Keratinocyte (primary cell): Measurements from ENCODE around the gene G6PC3. TPM values are rescaled to one million over a fixed set of nuclear protein-coding genes. Genes with fewer than 3 reads are reported as not detected.

Experiments used
- DNase-seq: peaks from one replicate; pipeline ENCODE4 v3.0.0-alpha.2; 2011; ENCODE audit warnings: low read depth, missing footprints, low spot score
- FAIRE-seq: peaks from 2 replicates; lab custom pipeline; 2011; peaks lifted over from hg19 to GRCh38; lab: Jason Lieb, UNC
- H2AFZ ChIP-seq: 2 replicates; pipeline ENCODE4 v1.6.0; 2012; ENCODE audit warnings: low read length, control low read depth, inconsistent platforms; ENCODE audit not compliant: control insufficient read depth
- H3K27ac ChIP-seq: 2 replicates; pipeline ENCODE4 v1.5.1; 2011; ENCODE audit warnings: low read length; ENCODE audit not compliant: control insufficient read depth, insufficient read depth
- H3K27me3 ChIP-seq: 3 replicates; pipeline ENCODE4 v1.6.0; 2011; ENCODE audit warnings: low read length; ENCODE audit not compliant: control insufficient read depth, insufficient read depth; ENCODE audit errors: extremely low read depth
- H3K36me3 ChIP-seq, 2 experiments: 2 replicates in 1 of 2; 3 replicates in 1 of 2; pipeline ENCODE4 v1.5.1; 2011; ENCODE audit warnings: low read length in 2 of 2, mild to moderate bottlenecking in 1 of 2; ENCODE audit not compliant: control insufficient read depth in 2 of 2, insufficient read depth in 2 of 2; ENCODE audit errors: extremely low read depth in 1 of 2
- H3K4me1 ChIP-seq: 3 replicates; pipeline ENCODE4 v1.5.1; 2011; ENCODE audit warnings: low read length; ENCODE audit not compliant: control insufficient read depth, insufficient read depth; ENCODE audit errors: extremely low read depth
- H3K4me2 ChIP-seq: 3 replicates; pipeline ENCODE4 v1.6.0; 2011; ENCODE audit warnings: low read depth, low read length; ENCODE audit not compliant: control insufficient read depth, insufficient read depth; ENCODE audit errors: extremely low read depth
- H3K4me3 ChIP-seq, 3 experiments: fragments of 200-600 bp in 1 of 3; sonication (generic) in 1 of 3; 2 replicates in 2 of 3; 3 replicates in 1 of 3; pipeline ENCODE4 v1.5.1; 2011 to 2016; ENCODE audit warnings: low read length in 3 of 3, mild to moderate bottlenecking in 3 of 3, control low read depth in 2 of 3, inconsistent platforms in 1 of 3, low read depth in 1 of 3, mixed read lengths in 1 of 3, mixed run types in 1 of 3, moderate library complexity in 1 of 3; ENCODE audit not compliant: control insufficient read depth in 2 of 3, insufficient read depth in 2 of 3; ENCODE audit errors: extremely low read depth in 1 of 3
- H3K79me2 ChIP-seq: 2 replicates; pipeline ENCODE4 v1.6.0; 2012; ENCODE audit warnings: low read length; ENCODE audit not compliant: control insufficient read depth, insufficient read depth
- H3K9ac ChIP-seq: 3 replicates; pipeline ENCODE4 v1.6.0; 2011; ENCODE audit warnings: low read length; ENCODE audit not compliant: control insufficient read depth, insufficient read depth; ENCODE audit errors: extremely low read depth
- H3K9me1 ChIP-seq: 3 replicates; pipeline ENCODE4 v1.6.0; 2011; ENCODE audit warnings: low read length; ENCODE audit not compliant: control insufficient read depth, insufficient read depth; ENCODE audit errors: extremely low read depth
- H3K9me3 ChIP-seq: 2 replicates; pipeline ENCODE4 v1.5.1; 2012; ENCODE audit warnings: low read depth, low read length; ENCODE audit not compliant: control insufficient read depth
- H4K20me1 ChIP-seq: 3 replicates; pipeline ENCODE4 v1.6.0; 2011; ENCODE audit warnings: low read length; ENCODE audit not compliant: control insufficient read depth, insufficient read depth; ENCODE audit errors: extremely low read depth
- EZH2 ChIP-seq: IDR thresholded peaks from one replicate; pipeline ENCODE4 v1.6.1; 2012; ENCODE audit warnings: inconsistent platforms, mild to moderate bottlenecking, low read length, moderate library complexity
- dilution Hi-C: fragments of 300-500 bp; cut with MboI; formaldehyde crosslinking; loops from one replicate; pipeline ENCODE4 v1.7.0; 2020; ENCODE audit warnings: low sequenced_read_pairs; ENCODE audit not compliant: extremely low pct_ligation_motif_present
- polyA plus RNA-seq, 5 experiments: library from polyadenylated mRNA; depleted of rRNA in 3 of 5; stranded (reverse) in 3 of 5; stranded (forward) in 1 of 5; unstranded in 1 of 5; fragments of >200 nt; gene quantifications; 1 replicate in 1 of 5; 2 replicates in 3 of 5; 3 replicates in 1 of 5; pipeline versions ENCODE4 v1.2.1 to v1.2.3, GENCODE V29; 2011 to 2012; ENCODE audit warnings: missing spikeins in 2 of 5, low read depth in 1 of 5, low replicate concordance in 1 of 5
- TF ChIP-seq, protein P1 (sequence below), 3 experiments: IDR thresholded peaks in 1 of 3; conservative IDR thresholded peaks in 1 of 3; optimal IDR thresholded peaks in 1 of 3; 2 replicates in 2 of 3; 3 replicates in 1 of 3; pipeline versions ENCODE3 to v1.5.1; 2011; ENCODE audit warnings: low read length in 3 of 3, mild to moderate bottlenecking in 3 of 3, moderate library complexity in 2 of 3, control low read depth in 1 of 3, inconsistent platforms in 1 of 3; ENCODE audit not compliant: insufficient read depth in 2 of 3; ENCODE audit errors: extremely low read depth in 1 of 3

The G6PC3 gene
- polyA plus RNA-seq, 1 donor (not counting 4 experiments of a cell fraction or from before 2014, with no cell fraction given), result 28.0 TPM

DNA sequence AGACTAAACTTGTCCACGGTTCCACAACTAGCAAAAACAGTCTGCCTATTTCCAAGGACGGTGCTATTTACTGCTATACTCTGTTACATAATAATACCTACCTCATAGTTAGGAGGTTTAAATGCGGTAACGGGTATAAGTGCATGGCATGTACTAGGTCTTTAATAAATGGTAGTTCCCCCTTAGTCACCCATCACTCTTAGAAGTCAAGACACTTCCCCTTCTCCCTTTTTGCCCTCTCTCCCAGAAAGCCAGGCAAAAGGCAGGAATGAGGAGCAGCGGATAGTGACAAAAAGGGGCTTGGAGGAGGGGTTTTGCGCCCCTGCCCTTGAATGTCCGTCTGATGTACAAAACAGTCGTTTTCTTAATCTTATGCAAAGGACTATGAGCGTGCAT, 3.0 kb upstream of the G6PC3 start:
- H3K9me3 ChIP-seq, result no peaks in the 10 kb centered on the region
- no peak overlapping the region for H3K4me2 ChIP-seq
- H3K27ac ChIP-seq, result no peak overlapping the region
- no peak for DNase-seq
- H3K4me1 ChIP-seq, result peaks cover 19% of the 10 kb centered on the region
- peaks cover 38% of the 10 kb centered on the region for H3K79me2 ChIP-seq
- no peak for TF ChIP-seq EZH2
- TF ChIP-seq, protein P1, sequence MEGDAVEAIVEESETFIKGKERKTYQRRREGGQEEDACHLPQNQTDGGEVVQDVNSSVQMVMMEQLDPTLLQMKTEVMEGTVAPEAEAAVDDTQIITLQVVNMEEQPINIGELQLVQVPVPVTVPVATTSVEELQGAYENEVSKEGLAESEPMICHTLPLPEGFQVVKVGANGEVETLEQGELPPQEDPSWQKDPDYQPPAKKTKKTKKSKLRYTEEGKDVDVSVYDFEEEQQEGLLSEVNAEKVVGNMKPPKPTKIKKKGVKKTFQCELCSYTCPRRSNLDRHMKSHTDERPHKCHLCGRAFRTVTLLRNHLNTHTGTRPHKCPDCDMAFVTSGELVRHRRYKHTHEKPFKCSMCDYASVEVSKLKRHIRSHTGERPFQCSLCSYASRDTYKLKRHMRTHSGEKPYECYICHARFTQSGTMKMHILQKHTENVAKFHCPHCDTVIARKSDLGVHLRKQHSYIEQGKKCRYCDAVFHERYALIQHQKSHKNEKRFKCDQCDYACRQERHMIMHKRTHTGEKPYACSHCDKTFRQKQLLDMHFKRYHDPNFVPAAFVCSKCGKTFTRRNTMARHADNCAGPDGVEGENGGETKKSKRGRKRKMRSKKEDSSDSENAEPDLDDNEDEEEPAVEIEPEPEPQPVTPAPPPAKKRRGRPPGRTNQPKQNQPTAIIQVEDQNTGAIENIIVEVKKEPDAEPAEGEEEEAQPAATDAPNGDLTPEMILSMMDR (optimal IDR thresholded peaks at IDR 0.05 in 1 of 3, IDR thresholded peaks at IDR 0.05 in 1 of 3, conservative IDR thresholded peaks at IDR 0.05 in 1 of 3; ENCODE audit: extremely low read depth in 1 of 3, insufficient read depth in 2 of 3, low read length in 3 of 3), result no peak
- dilution Hi-C loops, result no loop called here
- H4K20me1 ChIP-seq, result no peaks in the 10 kb centered on the region
- FAIRE-seq, result no peak
- no peak overlapping the region for H3K9ac ChIP-seq
- H3K4me3 ChIP-seq, result no peak overlapping the region
- H3K36me3 ChIP-seq, result peaks cover 3 to 9% of the 10 kb centered on the region in 2 experiments
- no peaks in the 10 kb centered on the region for H3K9me1 ChIP-seq
- H3K27me3 ChIP-seq, result no peaks in the 10 kb centered on the region
- peak overlapping the region; percentile 39 for H2AFZ ChIP-seq

DNA sequence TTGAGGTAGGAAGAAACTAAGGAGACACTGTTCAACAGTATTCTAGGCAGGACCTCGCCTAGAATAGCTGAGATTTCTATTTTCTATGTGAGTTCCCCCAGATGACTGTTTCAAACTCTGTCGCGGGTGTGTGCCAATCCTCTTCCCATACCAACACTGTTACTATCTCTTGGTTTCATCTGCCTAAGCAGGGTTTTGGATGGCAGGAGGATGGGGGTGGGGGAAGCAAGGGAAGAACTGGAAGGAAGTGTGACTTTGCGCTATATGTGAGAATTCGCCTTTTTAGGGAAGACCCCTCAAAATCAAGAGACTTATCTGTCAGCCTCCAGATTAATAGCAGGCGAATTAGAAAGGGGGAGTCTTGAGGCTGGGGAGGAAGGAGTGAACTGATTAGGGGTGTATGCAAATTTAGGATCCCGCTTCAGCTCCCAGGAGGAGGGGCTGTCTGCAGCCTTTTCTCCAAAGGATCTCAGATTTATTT, 521 bp upstream of the G6PC3 start:
- Histone ChIP-seq H3K4me3 (peak overlapping the region; percentile 58 to 70 (median 63)), H3K4me1 (peaks cover 16% of the 10 kb centered on the region), H3K9ac (peak overlapping the region; percentile 91), H3K9me1 (no peaks in the 10 kb centered on the region), H3K4me2 (peak overlapping the region; percentile 52), H3K27me3 (no peaks in the 10 kb centered on the region), H4K20me1 (no peaks in the 10 kb centered on the region), H3K36me3 (peaks cover 7 to 9% of the 10 kb centered on the region in 2 experiments), H3K9me3 (no peaks in the 10 kb centered on the region), H3K79me2 (peaks cover 14% of the 10 kb centered on the region), H2AFZ (peak overlapping the region; percentile 77), H3K27ac (peak overlapping the region; percentile 81)
- dilution Hi-C loops, result no loop called here
- FAIRE-seq (no peak), DNase-seq (no peak)
- TF ChIP-seq, protein P1 (optimal IDR thresholded peaks at IDR 0.05 in 1 of 3, IDR thresholded peaks at IDR 0.05 in 1 of 3, conservative IDR thresholded peaks at IDR 0.05 in 1 of 3; ENCODE audit: extremely low read depth in 1 of 3, insufficient read depth in 2 of 3, low read length in 3 of 3), result no peak
- no peak for TF ChIP-seq EZH2
